GM23248 (cell line): Measurements from ENCODE around the gene CBY1.

ENCODE experiments used
- EZH2 ChIP-seq: fragments of 200-600 bp; sonication (generic); IDR thresholded peaks from 2 replicates; pipeline ENCODE4 v1.6.1; 2018; ENCODE audit warnings: antibody characterized with exemption, mild to moderate bottlenecking; ENCODE audit not compliant: insufficient read depth, poor library complexity, severe bottlenecking
- EZH2phosphoT487 ChIP-seq: fragments of 200-600 bp; sonication (generic); IDR thresholded peaks from 2 replicates; pipeline ENCODE4 v1.6.1; 2018; ENCODE audit warnings: antibody characterized with exemption, moderate library complexity, mild to moderate bottlenecking, low read depth; ENCODE audit not compliant: insufficient read depth

- no peak for TF ChIP-seq EZH2phosphoT487
- TF ChIP-seq EZH2 = no peak
Observed at GRCh38 chr22:38608992-38609750, 47.3 kb upstream of the CBY1 start.
